ENCODE results near the gene APOO.
"Not testable (repeated sequence)": the region's sequence is repeated elsewhere in the genome, so short reads cannot be mapped to it uniquely, and the experiment has no call there.

APOO gene

DNA sequence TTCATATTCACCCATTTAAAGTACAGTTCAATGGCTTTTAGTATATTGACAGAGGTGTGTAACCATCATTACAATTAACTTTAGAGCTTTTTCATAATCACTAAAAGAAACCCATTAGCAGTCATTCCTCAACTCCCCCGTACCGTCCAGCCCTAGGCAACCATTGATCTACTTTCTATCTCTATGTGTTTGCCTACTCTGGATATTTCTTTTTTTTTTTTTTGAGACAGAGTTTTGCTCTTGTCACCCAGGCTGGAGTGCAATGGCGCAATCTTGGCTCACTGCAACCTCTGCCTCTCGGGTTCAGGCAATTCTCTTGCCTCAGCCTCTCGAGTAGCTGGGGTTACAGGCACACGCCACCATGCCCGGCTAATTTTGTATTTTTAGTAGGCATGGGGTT is 48.5 kb downstream of the APOO start:
- H3K27me3 Mint-ChIP-seq (ENCODE audit: low read depth); H3K36me3 Mint-ChIP-seq (ENCODE audit: low read depth); H3K9me3 Mint-ChIP-seq; H3K4me3 Mint-ChIP-seq; H3K4me1 Mint-ChIP-seq (ENCODE audit: low read depth); H3K27ac Mint-ChIP-seq: not testable (repeated sequence)

DNA sequence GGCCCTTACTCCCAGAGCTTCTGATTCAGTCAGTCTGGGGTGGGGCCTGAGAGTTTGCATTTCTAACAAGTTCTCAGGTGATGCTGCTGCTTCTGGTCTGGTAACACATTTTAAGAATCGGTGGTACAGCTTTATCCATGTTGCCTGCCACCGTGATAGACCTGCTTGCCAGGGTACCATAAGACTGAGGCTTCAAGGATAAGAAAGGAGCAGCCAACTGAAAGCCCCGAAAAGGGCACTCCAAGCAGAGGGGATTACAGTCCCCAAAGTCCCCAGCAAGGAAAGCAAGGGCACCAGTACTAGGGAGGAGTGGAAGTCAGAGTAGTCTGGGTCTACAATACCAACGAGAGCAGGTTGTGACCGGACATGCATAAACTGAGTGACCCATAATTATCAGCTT is 49.8 kb downstream of the APOO start:
- H3K27ac Mint-ChIP-seq, result no peak overlapping the region
- peaks cover 3% of the 10 kb centered on the region for H3K36me3 Mint-ChIP-seq (ENCODE audit: low read depth)
- no peak overlapping the region for H3K4me3 Mint-ChIP-seq
- no peaks in the 10 kb centered on the region for H3K27me3 Mint-ChIP-seq (ENCODE audit: low read depth)
- no peaks in the 10 kb centered on the region for H3K9me3 Mint-ChIP-seq
- no peaks in the 10 kb centered on the region for H3K4me1 Mint-ChIP-seq (ENCODE audit: low read depth)

DNA sequence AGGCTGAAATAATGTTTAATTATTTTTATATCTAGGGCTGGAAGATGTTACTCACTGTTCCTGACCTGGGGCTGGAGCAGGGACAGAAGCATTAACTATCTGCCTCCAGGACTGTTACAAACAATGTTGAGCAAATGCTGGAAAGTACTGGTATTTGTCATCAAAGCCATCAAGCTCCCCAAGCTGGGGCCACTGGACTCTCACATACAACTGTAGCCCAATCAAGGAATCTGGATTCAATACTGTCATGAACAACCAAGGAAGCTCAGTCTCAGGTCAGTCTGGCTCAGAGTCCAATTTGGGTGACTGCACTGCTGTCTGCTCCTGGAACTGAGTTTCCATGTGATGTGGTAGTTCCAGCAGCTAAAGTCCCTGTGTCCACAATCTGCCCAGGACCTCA is 50.4 kb downstream of the APOO start:
- peaks cover 3% of the 10 kb centered on the region for H3K36me3 Mint-ChIP-seq (ENCODE audit: low read depth)
- no peak overlapping the region for H3K4me3 Mint-ChIP-seq
- H3K4me1 Mint-ChIP-seq (ENCODE audit: low read depth), result no peaks in the 10 kb centered on the region
- H3K9me3 Mint-ChIP-seq, result no peaks in the 10 kb centered on the region
- H3K27ac Mint-ChIP-seq, result no peak overlapping the region
- H3K27me3 Mint-ChIP-seq (ENCODE audit: low read depth), result no peaks in the 10 kb centered on the region

DNA sequence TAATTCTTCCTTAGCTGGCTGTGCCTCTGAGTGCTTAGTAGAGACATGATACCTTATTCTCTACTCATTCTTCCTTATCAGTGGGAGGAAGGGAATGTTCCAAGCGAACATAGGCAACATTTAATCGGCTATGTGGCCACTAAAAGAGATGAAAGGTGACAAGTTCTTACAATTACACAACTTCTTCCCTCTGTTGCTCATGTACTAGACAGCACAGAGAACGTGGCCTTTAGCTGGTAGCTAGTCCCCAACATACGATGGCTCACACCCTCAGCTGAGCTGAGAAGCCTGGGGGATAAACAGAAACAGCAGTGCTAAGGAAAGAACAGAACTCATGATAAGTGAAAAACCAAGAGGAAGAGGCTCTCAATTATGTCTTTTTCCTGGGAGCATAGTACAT is 52.2 kb downstream of the APOO start:
- no peaks in the 10 kb centered on the region for H3K4me1 Mint-ChIP-seq (ENCODE audit: low read depth)
- H3K27me3 Mint-ChIP-seq (ENCODE audit: low read depth), result no peaks in the 10 kb centered on the region
- H3K4me3 Mint-ChIP-seq, result no peak overlapping the region
- no peaks in the 10 kb centered on the region for H3K9me3 Mint-ChIP-seq
- H3K36me3 Mint-ChIP-seq (ENCODE audit: low read depth), result peaks cover 3% of the 10 kb centered on the region
- no peak overlapping the region for H3K27ac Mint-ChIP-seq

DNA sequence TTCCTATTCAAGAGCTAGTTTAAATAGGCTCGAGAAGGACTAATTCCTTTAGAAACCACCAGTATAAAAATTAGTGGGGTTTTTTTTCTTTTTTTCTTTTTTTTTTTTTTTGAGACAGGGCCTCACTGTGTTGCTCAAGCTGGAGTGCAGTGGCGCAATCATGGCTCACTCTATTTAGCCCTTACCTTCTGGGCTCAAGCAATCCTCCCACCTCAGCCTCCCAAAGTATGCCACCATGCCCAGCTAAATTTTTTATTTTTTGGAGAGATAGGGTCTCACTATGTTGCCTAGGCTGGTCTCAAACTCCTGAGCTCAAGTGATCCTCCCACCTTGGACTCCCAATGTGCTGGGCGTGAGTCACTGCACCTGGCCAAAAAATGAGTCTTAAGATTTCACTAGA is 52.8 kb downstream of the APOO start:
- H3K4me1 Mint-ChIP-seq (ENCODE audit: low read depth), result no peaks in the 10 kb centered on the region
- H3K9me3 Mint-ChIP-seq, result no peaks in the 10 kb centered on the region
- no peak overlapping the region for H3K4me3 Mint-ChIP-seq
- no peaks in the 10 kb centered on the region for H3K27me3 Mint-ChIP-seq (ENCODE audit: low read depth)
- no peak overlapping the region for H3K27ac Mint-ChIP-seq
- peaks cover 3% of the 10 kb centered on the region for H3K36me3 Mint-ChIP-seq (ENCODE audit: low read depth)

DNA sequence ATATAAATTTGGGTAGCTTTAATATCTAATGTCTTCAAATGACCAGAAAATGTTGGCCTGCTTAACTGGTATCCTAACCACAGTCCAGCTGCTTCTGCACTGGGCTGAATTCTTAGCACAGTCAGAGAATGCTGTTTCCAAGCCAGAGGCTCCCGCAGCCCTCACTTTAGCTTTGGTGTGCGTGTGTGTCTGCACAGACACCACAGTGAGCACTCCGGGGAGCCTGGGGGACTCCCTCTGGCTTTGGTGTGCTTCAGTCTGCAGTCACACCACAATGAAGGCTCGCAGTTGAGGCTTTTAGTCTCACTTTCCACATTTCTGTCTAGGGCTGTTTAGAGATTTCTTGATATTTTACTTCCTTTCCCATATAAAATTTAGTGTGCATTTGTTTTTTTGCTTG is 53.6 kb downstream of the APOO start:
- peaks cover 4% of the 10 kb centered on the region for H3K36me3 Mint-ChIP-seq (ENCODE audit: low read depth)
- H3K27ac Mint-ChIP-seq, result no peak overlapping the region
- no peaks in the 10 kb centered on the region for H3K4me1 Mint-ChIP-seq (ENCODE audit: low read depth)
- no peaks in the 10 kb centered on the region for H3K9me3 Mint-ChIP-seq
- H3K4me3 Mint-ChIP-seq, result no peak overlapping the region
- H3K27me3 Mint-ChIP-seq (ENCODE audit: low read depth), result no peaks in the 10 kb centered on the region

DNA sequence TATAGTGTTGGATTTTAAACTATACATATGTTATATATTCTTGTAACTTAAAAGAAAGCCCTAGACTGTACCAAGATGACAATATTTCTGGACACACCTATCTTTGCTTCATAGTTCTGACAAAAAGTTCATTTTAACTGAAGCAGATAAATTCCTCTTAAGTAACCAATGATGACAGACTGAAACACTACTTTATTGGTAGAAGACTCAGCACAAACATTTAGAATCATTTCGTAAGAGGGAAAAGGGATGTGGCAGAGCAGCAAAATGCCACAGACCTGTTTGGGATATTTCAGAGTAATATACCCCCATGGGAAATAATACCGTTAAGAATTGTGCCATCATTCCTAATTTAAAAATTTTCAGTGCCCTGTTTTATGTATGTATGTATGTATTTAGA is 56.2 kb downstream of the APOO start:
- Mint-ChIP-seq H3K27ac (no peak overlapping the region), H3K27me3 (ENCODE audit: low read depth) (no peaks in the 10 kb centered on the region), H3K36me3 (ENCODE audit: low read depth) (peaks cover 3% of the 10 kb centered on the region), H3K9me3 (no peaks in the 10 kb centered on the region), H3K4me1 (ENCODE audit: low read depth) (no peaks in the 10 kb centered on the region), H3K4me3 (no peak overlapping the region)

DNA sequence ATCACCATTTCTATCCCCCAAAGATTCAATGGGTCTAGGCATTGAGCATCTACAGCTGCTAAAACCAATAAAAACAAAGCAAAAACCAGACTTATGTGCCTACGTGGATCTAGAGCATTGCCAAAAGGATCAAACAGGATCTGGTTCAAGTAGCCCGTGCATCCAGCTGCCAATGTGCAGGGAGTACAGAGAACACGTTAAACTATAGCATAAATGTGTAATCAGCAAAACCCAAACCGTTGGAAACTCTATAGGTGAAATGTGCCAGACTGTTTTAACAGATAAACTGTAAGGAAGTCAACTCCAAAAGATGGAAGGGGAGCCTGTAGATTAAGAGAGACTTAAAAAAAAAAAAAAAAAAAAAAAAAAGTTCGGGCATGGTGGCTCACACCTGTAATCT is 58.5 kb downstream of the APOO start:
- no peak overlapping the region for H3K27ac Mint-ChIP-seq
- no peaks in the 10 kb centered on the region for H3K9me3 Mint-ChIP-seq
- H3K36me3 Mint-ChIP-seq (ENCODE audit: low read depth), result peaks cover 3% of the 10 kb centered on the region
- H3K27me3 Mint-ChIP-seq (ENCODE audit: low read depth), result no peaks in the 10 kb centered on the region
- no peak overlapping the region for H3K4me3 Mint-ChIP-seq
- no peaks in the 10 kb centered on the region for H3K4me1 Mint-ChIP-seq (ENCODE audit: low read depth)

DNA sequence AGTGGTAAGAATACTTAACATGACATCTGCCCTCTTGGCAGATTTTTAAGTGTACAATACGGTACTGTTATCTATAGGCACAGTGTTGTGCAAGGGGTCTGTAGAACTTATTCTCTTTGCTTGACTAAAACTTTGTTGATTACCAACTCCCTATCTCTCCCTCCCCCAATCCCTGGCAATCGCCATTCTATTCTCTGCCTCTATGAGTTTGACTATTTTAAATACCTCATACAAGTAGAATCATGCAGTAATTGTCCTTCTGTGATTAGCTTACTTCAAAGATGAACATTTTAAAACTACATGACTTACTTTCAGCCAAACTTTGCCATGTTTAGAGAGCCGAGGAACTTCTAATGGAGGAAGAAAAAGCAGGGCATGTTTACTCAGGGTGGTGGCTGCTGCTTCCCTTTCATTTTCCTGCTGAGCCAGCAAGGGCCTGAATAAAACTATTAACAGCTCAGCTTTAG is 62.4 kb downstream of the APOO start:
- H3K36me3 Mint-ChIP-seq (ENCODE audit: low read depth), result peaks cover 5% of the 10 kb centered on the region
- no peaks in the 10 kb centered on the region for H3K27me3 Mint-ChIP-seq (ENCODE audit: low read depth)
- no peak overlapping the region for H3K4me3 Mint-ChIP-seq
- H3K9me3 Mint-ChIP-seq, result no peaks in the 10 kb centered on the region
- H3K4me1 Mint-ChIP-seq (ENCODE audit: low read depth), result no peaks in the 10 kb centered on the region
- no peak overlapping the region for H3K27ac Mint-ChIP-seq

DNA sequence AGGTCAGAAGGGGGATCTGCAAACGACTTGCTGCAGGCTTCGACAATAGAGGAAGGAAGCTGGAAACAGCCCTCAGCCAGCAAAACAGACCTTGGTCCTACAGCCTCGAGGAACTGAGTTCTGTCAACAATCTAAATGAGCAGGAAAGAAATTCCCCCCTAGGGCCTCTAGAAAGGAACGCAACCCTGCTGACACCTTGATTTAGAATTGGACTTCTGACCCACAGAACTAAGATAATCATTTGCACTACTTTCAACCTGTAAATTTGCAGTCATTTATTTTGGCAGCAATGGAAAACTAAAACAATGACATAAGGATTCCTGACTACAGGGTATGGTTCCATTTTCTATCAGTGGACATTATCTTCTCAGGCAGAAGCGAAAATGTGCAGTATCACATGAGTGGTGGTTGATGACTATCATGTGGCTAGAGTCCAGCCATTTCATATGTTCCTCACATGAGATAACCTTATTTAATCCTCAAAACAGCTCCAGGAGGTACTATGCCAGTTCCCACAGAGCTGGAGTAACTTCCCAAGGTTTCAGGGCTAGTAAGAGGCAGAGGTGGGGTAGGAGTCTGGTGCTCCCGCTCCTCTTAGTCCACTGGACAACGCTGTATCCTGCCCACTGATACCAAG is 63.1 kb downstream of the APOO start:
- no peaks in the 10 kb centered on the region for H3K4me1 Mint-ChIP-seq (ENCODE audit: low read depth)
- H3K9me3 Mint-ChIP-seq, result no peaks in the 10 kb centered on the region
- H3K36me3 Mint-ChIP-seq (ENCODE audit: low read depth), result peaks cover 5% of the 10 kb centered on the region
- no peak overlapping the region for H3K27ac Mint-ChIP-seq
- no peaks in the 10 kb centered on the region for H3K27me3 Mint-ChIP-seq (ENCODE audit: low read depth)
- no peak overlapping the region for H3K4me3 Mint-ChIP-seq

DNA sequence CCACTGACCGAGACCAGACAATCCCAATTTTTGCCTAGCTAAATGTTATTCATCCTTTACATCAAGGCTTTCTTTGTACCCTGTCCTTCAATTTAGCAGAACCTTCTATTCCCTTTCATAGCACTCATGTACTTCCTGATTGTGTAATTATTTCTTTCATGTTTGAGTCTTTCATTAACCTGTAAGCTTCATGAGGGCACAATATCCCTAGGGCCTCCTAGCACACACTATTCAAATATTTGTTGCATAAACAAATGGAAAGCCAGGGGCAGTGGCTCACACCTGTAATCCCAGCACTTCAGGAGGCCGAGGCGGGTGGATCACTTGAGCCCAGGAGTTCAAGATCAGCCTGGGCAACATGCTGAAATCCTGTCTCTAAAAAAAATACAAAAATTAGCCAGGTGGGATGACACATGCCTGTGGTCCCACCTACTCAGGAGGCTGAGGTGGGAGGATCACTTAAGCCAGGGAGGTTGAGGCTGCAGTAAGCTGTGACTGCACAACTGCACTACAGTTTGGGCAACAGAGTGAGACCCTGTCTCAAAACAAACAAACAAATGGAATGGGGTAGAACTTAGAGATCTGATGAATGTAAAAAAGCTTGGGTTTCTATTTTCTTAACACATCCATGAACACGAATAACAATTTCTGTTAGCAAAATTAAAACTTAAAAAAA is 65.8 kb downstream of the APOO start:
- Mint-ChIP-seq H3K9me3 (no peaks in the 10 kb centered on the region), H3K4me3 (no peak overlapping the region), H3K27ac (no peak overlapping the region), H3K27me3 (ENCODE audit: low read depth) (no peaks in the 10 kb centered on the region), H3K4me1 (ENCODE audit: low read depth) (no peaks in the 10 kb centered on the region), H3K36me3 (ENCODE audit: low read depth) (peaks cover 2% of the 10 kb centered on the region)

DNA sequence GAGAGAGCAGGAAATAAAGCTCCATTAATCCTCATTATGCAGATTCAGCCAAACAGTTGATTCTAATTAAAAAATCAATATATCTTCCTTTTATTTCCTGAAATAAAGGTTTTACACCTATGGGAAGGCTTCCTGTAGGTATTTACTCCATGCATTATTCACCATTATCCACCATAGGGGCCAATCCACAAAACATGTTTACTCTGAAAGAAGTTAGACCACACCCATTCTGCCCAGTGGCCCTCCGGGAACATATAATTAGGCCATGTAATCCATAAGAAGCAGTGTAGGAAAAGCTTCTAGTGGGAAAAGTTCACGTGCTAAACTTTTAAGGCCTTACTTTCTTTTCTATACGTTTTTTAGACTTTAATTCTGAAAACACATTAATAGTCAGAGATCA is 67.1 kb downstream of the APOO start:
- Mint-ChIP-seq H3K27ac (no peak overlapping the region), H3K9me3 (no peaks in the 10 kb centered on the region), H3K4me3 (no peak overlapping the region), H3K36me3 (ENCODE audit: low read depth) (peaks cover 2% of the 10 kb centered on the region), H3K27me3 (ENCODE audit: low read depth) (no peaks in the 10 kb centered on the region), H3K4me1 (ENCODE audit: low read depth) (no peaks in the 10 kb centered on the region)

DNA sequence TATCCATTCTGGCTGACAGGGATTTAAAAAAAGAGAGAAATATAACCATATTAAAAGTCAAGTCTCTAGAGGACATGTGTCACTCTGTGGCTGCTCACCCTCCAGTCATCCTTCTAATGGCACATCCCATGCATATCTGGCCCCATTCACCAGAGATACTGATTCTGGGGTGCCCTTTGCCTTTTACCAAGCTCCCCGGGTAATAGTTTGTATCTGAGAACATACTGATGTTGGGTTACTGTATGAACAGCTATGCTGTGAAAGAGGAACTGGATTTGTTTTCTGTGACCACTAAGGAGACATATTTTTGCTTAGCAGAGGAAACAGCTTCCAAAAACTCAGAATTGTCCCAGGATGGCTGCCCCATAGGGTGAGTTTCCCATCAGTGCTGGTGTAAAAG is 68.8 kb downstream of the APOO start:
- Mint-ChIP-seq H3K27ac (no peak overlapping the region), H3K4me3 (no peak overlapping the region), H3K9me3 (no peaks in the 10 kb centered on the region), H3K36me3 (ENCODE audit: low read depth) (peaks cover 3% of the 10 kb centered on the region), H3K4me1 (ENCODE audit: low read depth) (no peaks in the 10 kb centered on the region), H3K27me3 (ENCODE audit: low read depth) (no peaks in the 10 kb centered on the region)

DNA sequence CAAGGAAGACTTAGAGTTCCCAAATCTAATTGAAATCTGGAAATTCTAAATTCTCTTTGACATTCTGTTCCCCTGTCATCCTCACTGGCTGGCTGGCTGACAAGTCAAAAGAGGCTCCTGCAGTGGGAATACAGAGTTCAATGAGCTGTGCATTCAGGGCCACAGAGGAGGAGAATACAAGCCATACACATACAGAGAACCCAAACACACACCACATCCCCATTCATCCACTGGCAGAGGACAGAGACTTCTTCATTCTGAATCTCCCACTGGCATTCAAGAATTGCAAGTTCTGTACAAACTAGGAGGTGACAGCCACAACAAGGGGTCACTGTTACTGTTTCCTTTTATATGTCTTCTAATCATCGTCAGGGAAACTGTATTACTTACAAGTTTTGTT is 75.0 kb downstream of the APOO start:
- H3K27me3 Mint-ChIP-seq (ENCODE audit: low read depth), result peaks cover 3% of the 10 kb centered on the region
- H3K27ac Mint-ChIP-seq, result no peak overlapping the region
- H3K9me3 Mint-ChIP-seq, result no peaks in the 10 kb centered on the region
- peaks cover 2% of the 10 kb centered on the region for H3K36me3 Mint-ChIP-seq (ENCODE audit: low read depth)
- H3K4me3 Mint-ChIP-seq, result no peak overlapping the region
- no peaks in the 10 kb centered on the region for H3K4me1 Mint-ChIP-seq (ENCODE audit: low read depth)

DNA sequence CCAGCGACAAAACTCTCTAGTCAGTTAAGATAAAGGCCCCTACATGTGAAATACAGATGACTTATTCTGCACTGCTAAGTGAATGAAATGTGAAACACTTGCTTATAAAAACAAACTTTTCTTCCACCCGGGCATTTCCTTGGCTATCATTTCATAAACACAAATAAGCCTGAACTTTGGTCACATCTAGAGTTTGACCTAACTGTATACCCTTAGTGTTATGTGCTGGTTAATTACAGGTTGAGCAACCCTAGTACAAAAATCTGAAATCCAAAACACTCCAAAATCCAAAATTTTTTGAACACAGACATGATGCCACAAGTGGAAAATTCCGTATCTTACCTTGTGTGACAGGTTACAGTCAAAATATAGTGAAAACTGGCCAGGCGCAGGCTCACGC is 78.9 kb downstream of the APOO start:
- Mint-ChIP-seq H3K4me1 (ENCODE audit: low read depth) (peaks cover 2% of the 10 kb centered on the region), H3K9me3 (no peaks in the 10 kb centered on the region), H3K36me3 (ENCODE audit: low read depth) (peaks cover 1% of the 10 kb centered on the region), H3K27me3 (ENCODE audit: low read depth) (peaks cover 3% of the 10 kb centered on the region), H3K4me3 (no peak overlapping the region), H3K27ac (no peak overlapping the region)
